ENCODE results near the gene DIP2C.
"Not testable (repeated sequence)": the region's sequence is repeated elsewhere in the genome, so short reads cannot be mapped to it uniquely, and the experiment has no call there.

Gene DIP2C

DNA sequence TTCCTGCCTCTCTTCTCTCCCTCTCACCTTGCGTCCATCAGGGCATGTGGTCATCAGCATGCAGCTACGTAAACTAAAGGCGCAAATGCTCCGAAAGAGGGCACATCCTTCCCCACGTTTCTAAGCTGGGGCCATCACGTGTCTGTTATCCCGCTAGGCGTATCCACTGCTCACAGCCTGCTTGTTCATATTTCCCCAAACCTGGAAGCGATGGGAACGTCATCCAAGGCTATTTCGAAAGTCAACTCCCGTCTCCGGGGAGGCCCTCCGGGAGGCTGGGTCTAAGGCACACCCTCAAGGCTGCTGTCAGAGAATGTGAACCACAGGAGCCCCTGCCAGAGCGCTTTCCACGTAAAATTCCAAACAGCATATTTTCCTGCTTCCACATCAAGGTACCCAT is 199.2 kb downstream of the DIP2C start:
- DNase-seq: no peak

DNA sequence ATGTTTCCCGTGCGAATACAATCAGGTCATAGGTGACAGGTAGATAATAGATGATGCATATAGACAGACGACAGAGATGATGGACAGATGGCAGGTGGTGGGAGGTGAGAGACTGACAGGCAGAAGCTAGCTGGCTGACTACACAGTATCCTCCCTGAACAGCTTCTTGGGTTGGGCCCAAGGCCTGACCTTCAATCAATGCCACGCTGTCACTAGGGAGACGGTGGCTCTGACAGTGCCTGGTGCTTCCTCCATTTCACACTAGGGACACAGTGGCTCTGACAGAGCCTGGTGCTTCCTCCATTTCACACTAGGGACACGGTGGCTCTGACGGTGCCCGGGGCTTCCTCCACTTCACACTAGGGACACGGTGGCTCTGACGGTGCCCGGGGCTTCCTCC is 200.1 kb downstream of the DIP2C start:
- DNase-seq: no peak

DNA sequence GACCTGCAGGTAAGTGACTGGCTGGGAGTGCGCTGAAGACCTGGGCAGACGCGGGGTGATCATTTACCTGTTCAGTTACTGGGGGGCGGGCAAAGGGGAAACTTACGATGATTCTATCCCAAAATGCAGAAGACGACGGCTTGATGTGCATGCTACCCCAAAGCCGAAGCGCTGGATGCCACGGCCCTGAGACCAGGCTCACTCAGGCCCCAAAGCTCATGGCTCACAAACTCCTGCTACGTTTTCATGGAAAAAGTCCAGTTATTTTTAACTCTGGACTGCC is 200.6 kb downstream of the DIP2C start:
- no peak for DNase-seq

DNA sequence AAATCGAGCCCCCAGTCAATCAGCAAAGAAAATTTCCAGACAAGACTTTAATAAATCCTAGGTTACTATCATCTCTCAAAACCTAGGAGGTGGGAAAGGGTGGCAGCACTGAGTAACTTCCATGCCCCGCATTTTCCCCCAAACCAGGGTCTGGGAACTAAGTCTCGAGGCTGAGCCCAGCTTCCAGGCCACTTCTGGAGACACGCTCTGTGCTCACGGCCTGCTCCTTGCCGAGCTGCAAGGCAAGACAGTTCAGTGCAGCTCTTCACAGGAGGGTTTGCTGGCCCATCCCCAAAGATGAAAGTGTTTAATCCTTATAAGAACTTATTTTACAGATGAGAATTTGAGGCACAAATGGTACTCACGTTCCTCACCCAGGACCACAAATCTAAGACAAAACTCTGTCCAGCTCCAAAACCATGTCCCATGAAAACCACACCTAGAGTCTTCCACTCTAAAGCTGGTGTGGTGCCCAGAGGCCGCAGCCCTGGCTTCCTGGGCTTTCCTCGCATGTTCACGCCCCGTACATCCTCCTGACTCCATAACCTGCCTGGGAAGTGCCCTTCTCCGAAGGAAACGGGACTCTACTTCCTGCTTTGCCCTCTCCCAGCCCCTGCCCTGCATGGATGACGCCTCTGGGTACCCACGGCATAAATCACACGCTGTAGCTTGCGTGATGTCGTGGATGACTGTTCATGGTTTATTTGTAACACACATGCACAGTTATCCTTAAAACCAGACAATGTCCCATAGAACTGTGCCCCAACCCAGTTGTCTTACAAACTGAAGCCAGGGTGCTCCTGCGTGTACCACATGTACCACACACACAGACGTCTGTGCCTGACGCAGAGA is 201.2 kb downstream of the DIP2C start:
- no peak for DNase-seq

DNA sequence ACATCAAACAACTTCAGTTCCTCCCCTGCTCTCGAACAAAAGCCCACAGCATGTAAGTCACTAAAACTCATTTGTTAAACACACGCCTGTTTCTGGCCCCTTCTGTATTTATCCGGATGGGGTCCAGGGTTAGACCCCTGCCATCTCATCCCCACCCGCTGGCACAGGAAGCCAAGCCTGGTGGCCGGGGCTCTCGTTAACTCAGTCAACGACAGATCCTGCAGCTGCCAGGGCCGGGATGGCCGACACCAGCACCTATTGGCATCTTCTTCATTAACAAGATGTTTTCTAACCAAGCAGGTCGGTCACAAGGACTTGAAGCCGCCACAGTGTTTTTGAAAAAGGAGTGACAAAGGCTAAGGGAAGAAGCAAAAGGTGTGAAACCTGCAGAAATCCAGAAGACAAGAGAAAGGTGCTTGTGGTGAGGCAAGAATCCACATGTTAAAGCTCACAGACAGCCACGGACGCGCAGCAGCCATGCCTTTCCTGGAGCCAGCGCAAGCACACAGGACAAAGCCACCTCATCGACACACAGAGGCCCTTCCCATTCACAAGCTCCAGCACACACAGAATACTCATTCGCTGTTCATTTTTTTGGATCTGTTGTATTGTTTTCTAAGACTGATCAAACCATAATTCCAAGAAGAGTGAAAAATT is 202.7 kb downstream of the DIP2C start:
- no peak for DNase-seq

DNA sequence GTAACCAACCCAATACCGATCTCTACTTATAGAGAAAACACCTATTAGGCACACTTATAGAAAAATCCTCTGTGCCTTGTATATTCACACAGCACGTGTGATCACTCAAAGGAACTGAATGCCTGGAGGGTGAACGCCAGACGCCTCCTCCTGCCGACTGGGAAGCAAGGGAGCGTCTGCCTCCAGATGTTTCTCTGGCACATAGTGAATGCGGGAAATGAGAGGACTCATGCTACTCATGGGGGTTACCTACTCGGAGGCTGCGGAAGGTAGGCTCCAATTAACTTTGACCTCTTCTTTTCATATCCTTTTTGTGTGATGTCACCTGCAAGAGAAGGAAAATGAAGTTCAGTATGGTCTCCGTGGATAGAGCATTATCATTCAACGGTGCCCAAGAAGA is 203.3 kb downstream of the DIP2C start:
- DNase-seq: no peak

DNA sequence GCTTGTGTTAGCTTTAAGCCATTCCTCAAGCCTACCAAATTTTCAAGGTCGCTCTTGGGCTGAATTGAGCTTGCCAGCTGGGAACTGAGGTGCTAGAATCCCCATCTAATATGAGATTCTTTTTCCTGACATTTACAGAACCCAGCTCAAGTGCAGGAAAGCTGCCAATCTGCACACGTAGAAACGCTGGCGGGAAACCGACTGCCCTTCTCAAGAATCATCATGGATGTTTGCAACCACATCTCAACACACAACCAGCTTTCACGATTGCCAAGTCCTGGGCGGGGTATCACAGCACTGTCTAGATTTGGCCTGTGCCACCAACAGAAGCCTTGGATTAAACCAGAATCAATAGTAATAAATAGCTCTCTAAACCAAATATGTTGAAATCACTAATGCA is 203.7 kb downstream of the DIP2C start:
- DNase-seq: no peak

DNA sequence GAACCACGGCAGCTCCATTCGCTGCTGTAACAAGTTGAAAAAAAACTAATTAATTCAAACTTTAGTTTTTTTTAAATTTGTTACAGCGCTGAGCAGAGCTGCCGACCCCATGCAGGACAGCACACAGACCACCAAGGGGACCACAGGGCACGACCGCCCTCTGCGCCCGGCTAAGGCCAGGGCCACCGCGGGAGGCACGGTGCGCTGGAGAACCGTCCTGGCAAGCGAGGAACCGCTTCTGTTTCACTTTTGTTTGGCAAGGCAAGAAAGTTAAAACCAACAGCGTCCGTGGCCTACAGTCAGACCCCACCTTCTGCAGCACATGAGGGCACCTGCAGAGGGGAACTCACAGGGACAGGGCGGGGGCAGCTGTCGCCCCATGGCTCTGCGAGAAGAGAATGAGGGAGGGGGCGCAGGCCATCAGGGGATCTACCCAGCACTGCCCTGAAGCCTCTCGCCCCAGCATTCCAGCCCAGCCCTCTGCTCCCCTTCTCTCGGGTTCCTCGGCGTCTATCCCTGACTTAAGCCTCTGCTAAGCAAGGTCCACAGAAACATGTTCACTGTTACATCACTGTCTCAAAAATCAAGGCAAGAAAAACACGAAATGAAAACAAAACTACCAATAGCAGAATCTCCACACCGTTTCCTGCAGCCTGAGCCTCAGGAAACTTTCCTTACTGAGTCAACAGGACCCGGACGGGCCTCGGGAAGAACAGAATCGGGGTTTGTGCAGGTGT is 204.4 kb downstream of the DIP2C start:
- DNase-seq: no peak

DNA sequence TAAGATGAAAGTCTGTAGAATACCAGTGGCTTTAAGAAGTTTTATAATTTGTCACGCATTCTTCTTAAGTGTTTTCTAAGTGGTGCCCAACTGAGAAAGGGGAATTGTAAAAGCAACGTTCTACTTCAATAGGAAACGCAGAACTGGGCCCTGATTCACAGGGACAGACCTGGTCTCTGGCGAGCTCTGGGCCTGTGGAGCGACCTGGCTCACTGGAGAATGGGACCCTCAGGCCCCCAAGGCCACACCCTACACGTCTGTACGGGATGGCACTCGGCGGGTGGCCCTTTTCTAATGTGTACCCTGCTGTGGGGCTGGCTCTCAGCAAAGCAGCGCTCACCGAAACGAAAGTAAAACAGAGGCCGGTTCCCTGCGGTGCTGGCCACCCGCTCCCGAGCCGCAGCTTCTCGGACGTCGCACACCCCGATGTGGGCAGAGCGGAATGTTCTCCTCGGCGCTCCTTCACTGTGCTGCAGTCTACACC is 205.0 kb downstream of the DIP2C start:
- DNase-seq: no peak

DNA sequence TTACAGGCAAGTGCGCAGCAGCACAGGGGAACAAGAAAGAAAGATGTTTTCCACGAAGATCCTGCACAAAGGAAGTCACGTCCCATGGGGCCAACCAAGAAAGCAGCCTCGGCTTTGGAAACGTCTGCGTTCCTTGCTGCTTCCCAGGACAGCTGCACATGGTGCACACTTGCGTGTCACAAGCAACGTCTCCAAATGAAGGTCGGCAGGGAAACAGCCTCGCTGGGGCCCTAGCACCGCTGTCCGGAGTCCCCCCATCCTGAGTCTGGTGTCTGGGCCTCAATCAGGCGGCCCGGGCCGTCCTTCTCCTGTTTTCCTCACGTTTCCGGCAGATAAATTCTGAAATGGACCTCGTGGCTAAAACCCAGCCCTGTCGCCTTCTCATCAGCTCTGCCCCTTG is 206.2 kb downstream of the DIP2C start:
- no peak for DNase-seq

DNA sequence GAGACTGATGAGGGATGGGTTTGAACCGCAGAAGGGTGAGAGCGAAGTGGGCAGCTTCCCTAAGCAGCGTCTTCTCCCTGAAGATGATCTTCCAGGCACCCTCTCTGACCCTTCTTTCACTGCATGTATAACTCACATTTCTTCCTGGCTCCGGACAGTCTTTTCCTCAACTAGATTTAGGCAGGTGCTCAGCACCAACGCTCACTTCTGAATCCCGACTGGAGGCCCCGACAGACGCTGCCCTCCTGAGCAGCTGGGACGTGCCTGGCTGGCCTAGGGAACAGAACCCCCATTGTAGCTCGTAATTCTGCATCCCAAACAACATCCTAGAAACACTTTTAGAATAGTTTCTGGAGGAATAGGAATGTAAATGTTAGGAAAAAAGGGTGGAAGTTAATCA is 206.6 kb downstream of the DIP2C start:
- DNase-seq: no peak

DNA sequence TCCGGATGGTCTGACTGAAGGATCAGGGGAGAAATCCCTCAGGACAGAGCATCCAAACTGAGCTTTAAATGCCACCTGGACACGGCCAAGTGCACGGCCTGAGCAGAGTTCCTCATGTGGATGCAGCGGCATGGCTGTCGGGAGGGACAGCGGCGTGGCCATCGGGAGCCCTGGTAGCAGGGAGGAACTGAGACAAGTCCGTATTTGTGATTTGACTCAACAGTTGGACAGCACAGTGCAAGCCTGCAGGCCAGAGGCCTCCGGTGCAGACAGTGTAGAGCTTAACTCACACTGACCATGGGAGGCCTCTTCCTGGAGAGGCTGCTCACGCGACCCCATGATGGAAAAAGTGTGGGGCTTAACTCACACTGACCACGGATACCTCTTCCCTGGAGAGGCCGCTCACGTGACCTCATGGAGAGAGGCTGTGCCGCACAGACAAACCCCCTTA is 207.4 kb downstream of the DIP2C start:
- DNase-seq: no peak

DNA sequence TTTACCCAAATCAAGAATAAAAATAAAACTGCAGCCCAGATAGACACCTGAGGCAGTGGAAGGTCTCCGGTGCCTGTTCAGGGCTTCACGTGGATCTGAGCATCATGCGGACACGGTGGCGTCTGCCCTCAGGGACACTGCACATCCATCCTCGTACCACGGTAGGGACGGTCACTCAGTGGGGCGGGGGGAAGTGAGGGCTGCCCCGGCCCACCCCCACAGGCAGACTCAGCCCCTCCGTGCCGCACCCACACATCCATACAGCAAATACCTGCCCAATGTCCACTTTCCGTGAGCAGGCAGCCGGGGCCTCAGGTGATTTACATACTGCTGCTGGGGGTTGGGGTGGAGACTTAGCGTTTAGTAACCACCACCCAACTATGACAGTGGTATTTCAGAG is 207.8 kb downstream of the DIP2C start:
- DNase-seq: no peak

DNA sequence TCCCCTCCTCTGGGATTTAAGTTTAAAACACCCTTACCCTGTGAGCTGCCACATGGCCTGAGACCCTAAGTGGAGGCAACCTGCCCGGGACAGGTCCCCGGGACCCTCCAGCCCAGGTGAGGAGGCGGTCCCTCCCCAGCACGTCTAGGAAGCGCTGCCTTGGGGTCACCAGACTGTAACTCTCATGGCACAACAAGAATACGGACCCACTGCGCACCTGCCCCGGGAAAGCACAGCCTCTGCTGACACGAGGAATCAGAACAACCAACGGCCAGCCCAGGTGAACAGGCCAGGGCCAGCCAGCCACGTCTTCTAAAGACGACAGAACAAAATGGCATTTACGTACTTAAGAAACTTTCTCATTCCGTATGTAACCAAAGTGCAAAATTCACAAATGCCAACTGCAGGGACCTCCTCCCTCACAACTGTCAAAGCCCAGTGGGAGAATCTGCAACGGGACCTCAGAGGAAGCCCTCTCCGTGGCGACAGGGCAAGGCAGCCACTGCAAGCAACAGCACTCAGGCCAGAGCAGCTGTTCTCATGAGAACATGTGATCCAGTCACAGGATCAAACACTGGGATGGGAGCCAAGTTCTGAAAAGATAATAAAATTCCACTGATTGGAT is 208.4 kb downstream of the DIP2C start:
- DNase-seq: peak; percentile 62

DNA sequence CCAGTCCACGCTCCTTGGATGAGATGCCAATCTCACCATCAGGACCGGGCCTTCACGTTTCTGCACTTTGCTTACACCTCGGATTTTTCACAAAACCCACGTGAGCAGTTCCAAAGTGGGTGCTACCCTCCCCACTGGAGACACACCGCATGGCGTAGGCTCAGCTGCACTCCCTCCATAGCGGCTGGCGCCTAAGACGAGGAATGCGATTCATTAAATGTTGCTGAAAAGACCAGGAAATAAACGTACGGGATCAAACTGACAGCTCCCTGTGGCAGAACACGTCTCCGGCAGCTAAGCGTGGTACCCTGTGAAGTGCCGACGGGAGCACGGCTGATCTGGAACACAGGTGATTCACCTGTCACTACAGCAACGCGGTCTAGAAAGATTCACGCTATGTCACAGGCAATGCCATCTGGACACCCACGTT is 209.0 kb downstream of the DIP2C start:
- DNase-seq: no peak

DNA sequence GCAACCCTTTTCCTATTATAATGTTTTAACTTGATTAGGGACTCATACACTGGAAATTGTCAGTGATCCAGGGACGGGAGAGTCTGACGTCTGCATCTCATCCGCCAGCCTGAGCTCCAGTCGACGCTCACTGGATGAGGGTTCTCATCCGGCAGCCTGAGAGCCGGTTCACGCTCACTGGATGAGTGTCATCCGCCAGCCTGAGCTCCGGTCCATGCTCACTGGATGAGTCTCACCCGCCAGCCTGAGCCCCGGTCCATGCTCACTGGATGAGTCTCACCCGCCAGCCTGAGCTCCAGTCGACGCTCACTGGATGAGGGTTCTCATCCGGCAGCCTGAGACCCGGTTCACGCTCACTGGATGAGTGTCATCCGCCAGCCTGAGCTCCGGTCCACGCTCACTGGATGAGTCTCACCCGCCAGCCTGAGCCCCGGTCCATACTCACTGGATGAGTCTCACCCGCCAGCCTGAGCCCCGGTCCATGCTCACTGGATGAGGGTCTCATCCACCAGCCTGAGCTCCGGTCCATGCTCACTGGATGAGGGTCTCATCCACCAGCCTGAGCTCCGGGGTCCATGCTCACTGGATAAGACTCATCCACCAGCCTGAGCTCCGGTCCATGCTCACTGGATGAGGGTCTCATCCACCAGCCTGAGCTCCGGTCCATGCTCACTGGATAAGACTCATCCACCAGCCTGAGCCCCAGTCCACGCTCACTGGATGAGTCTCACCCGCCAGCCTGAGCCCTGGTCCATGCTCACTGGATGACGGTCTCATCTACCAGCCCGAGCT is 209.6 kb downstream of the DIP2C start:
- DNase-seq: not testable (repeated sequence)

DNA sequence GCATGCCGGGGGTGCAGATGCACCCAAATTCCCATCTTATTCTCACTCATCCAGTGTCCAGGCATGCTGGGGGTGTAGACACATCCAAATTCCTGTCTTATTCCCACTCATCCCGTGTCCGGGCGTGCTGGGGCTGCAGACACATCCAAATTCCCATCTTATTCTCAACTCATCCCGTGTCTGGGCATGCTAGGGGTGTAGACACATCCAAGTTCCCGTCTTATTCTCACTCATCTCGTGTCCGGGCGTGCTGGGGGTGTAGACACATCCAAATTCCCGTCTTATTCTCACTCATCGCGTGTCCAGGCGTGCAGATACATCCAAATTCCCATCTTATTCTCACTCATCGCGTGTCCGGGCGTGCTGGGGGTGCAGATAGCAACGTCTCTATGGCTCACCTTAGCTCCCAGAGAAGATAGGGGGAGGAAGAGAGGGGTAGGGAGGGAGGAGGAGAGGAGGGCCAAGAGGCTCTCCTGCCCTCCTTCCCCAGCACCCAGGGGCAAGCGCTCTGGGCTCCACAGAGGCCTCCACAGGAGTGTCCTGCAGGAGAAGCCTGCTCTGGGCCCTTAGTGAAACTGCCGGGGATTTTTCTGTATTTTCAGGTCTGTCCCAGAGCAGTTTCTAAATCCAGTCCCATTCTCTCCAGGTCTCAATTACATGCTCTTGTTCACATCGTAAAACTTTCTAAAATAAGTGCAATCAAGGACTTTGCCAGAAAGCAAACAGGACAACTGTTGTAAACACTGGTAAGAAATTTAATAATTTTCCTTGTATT is 210.8 kb downstream of the DIP2C start:
- peak; percentile 23 for DNase-seq

DNA sequence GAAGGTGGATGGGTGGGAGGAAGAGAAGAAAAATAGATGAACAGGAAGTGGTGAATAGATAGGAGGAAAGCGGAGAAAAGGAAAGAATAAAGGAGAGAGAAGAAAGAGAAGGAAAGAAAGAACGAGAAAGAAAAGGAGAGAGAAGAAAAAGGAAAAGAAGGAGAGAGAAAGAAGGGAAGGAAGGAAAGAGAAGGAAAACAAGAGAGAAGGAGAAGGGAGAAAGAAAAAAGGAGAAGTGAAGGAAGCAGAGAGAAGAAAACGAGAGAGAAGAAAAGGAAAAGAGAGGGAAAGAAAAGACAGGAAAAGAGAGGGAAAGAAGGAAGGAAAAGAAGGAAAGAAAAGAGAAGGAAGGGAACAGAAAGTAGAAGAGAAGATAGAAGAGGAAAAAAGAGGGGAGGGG is 211.8 kb downstream of the DIP2C start:
- no peak for DNase-seq

DNA sequence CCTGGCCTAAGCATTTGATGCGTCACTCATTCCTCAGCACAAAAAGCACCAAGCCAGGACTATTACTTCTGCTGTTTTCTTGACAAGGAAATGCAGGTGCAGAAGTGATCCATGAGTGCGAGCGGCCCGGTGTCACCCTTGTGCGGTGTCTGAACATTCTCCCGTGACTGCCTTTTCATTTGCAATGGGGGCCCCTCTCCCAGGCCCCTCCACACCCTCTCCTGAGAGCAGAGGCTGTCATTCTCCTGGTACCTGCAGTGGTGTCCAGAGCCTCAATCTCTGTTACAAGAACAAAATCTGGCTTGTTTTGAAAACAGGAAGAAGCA is 213.1 kb downstream of the DIP2C start:
- no peak for DNase-seq

DNA sequence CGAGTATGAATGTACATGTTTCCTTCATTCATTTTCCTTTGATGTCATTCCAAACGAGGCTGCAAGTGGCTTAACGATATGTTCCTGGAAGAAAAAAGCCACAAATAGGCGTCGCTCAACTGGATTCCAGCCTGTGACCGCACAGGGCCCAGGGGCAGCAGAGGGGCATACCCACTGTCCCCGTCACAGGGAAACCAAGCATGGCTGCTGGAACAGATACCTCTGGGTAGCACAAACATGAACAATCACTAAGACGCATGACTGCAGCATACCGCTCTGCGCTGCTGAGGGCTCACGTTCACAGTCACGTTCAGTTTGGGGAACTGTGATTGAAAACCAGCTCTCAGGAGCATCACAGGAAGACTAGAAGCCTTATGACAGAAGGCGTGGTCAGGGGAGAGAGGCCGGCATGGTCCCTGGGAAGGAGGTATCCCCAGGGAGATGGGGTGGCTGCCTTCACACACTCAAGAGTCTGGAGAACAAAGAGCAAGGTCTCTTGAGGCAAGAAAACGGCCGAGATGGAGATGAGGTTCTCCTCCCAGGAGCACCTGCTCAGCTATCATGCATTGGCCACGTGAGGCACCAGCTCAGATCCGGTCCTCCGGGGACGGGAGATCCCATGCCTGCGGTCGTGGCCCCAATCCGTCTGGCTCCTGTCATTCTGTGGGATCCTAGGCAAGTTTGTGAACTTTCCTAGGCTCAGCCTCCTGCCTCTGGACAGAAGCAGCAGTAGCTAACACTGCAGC is 213.6 kb downstream of the DIP2C start:
- no peak for DNase-seq

DNA sequence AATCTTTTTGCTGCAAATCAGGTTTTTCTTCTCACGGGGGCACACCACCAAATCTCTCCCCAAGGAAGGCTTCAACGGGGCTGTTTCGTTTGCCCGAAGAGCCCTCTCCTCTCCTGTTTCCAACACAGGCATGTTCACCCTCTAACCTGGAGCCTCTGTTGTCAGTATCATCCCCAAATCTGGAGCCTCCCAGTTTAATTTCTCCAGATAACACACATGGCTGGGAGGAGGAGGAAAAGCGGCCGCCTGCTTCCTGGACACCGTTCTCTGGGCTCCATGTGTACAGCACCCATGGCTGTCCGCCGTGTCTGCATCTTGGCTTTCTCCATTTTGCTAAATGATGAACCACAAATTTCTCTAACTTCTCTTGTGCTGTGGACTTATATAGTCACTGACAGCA is 214.5 kb downstream of the DIP2C start:
- DNase-seq: no peak
